Measurements from ENCODE around the gene SLC27A3.

DNA sequence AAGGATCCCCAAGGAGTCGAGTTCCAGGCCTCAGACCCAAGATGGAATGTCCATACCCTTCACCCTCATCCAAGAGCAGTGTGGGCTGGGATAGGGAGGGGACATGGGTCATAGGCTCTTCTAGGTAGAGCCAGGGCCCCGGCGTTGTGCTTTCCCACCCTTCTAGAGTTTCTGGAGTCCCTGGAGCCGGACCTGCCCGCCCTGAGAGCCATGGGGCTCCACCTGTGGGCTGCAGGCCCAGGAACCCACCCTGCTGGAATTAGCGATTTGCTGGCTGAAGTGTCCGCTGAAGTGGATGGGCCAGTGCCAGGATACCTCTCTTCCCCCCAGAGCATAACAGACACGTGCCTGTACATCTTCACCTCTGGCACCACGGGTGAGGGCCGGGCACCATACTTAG is 1.1 kb downstream of the SLC27A3 start:
- TF ChIP-seq, protein P1, sequence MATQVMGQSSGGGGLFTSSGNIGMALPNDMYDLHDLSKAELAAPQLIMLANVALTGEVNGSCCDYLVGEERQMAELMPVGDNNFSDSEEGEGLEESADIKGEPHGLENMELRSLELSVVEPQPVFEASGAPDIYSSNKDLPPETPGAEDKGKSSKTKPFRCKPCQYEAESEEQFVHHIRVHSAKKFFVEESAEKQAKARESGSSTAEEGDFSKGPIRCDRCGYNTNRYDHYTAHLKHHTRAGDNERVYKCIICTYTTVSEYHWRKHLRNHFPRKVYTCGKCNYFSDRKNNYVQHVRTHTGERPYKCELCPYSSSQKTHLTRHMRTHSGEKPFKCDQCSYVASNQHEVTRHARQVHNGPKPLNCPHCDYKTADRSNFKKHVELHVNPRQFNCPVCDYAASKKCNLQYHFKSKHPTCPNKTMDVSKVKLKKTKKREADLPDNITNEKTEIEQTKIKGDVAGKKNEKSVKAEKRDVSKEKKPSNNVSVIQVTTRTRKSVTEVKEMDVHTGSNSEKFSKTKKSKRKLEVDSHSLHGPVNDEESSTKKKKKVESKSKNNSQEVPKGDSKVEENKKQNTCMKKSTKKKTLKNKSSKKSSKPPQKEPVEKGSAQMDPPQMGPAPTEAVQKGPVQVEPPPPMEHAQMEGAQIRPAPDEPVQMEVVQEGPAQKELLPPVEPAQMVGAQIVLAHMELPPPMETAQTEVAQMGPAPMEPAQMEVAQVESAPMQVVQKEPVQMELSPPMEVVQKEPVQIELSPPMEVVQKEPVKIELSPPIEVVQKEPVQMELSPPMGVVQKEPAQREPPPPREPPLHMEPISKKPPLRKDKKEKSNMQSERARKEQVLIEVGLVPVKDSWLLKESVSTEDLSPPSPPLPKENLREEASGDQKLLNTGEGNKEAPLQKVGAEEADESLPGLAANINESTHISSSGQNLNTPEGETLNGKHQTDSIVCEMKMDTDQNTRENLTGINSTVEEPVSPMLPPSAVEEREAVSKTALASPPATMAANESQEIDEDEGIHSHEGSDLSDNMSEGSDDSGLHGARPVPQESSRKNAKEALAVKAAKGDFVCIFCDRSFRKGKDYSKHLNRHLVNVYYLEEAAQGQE (IDR thresholded peaks at IDR 0.05; ENCODE audit: low read depth, low read length): no peak
- no peak for TF ChIP-seq POLR2A (IDR thresholded peaks at IDR 0.05; ENCODE audit: low read depth, low read length)
- TF ChIP-seq TBL1XR1 (IDR thresholded peaks at IDR 0.05; ENCODE audit: low read depth, low read length): no peak
- no peak for TF ChIP-seq NR2C1 (IDR thresholded peaks at IDR 0.05)
- TF ChIP-seq EGR1 (IDR thresholded peaks at IDR 0.05; ENCODE audit: borderline replicate concordance in 1 of 2, low read depth in 2 of 2, low read length in 2 of 2): no peak

Measured in GM12878 (cell line).